Sigmoid colon (tissue), 7 donors: ENCODE results near the gene SMCHD1. TPM values are rescaled to one million over a fixed set of nuclear protein-coding genes. Genes with fewer than 3 reads are reported as not detected.

Source experiments
- DNase-seq: peaks from one replicate; pipeline ENCODE4 v3.0.0-alpha.2; 2019
- H3K27ac ChIP-seq, 4 donors: fragments of 200-600 bp; sonication (generic); one replicate each; pipeline ENCODE4 v1.5.1; 2016 to 2019; ENCODE audit warnings: mild to moderate bottlenecking in 1 of 4
- H3K27me3 ChIP-seq, 3 donors: fragments of 200-600 bp; sonication (generic); one replicate each; pipeline ENCODE4 v1.5.1; 2019; ENCODE audit warnings: mild to moderate bottlenecking in 1 of 3
- H3K36me3 ChIP-seq, 4 donors: fragments of 200-600 bp; sonication (generic); one replicate each; pipeline ENCODE4 v1.5.1; 2016 to 2019
- H3K4me1 ChIP-seq, 4 donors: fragments of 200-600 bp; sonication (generic); one replicate each; pipeline ENCODE4 v1.5.1; 2017 to 2019
- H3K4me3 ChIP-seq, 4 donors: fragments of 200-600 bp; sonication (generic); one replicate each; pipeline ENCODE4 v1.5.1; 2017 to 2019; ENCODE audit warnings: mild to moderate bottlenecking in 2 of 4, moderate library complexity in 1 of 4
- H3K9me3 ChIP-seq, 4 donors: fragments of 200-600 bp in 3 of 4; sonication (generic) in 3 of 4; one replicate each; pipeline versions ENCODE4 v1.5.1 to v1.6.1; 2013 to 2019
- CTCF ChIP-seq, 4 experiments: fragments of 450-650 bp in 3 of 4; fragments of 200-600 bp in 1 of 4; IDR thresholded peaks; one replicate each; pipeline ENCODE4 v1.5.1; 2016 to 2019; ENCODE audit warnings: antibody characterized with exemption in 4 of 4, mild to moderate bottlenecking in 3 of 4, moderate library complexity in 2 of 4
- EP300 ChIP-seq, 4 donors: sonication (generic); formaldehyde crosslinking; IDR thresholded peaks; one replicate each; pipeline ENCODE4 v1.6.1; 2017; ENCODE audit warnings: antibody characterized with exemption in 4 of 4
- POLR2A ChIP-seq, 2 donors: fragments of 450-650 bp; IDR thresholded peaks; one replicate each; pipeline ENCODE4 v1.6.1; 2016; ENCODE audit warnings: antibody characterized with exemption in 2 of 2, mild to moderate bottlenecking in 2 of 2, moderate library complexity in 2 of 2
- POLR2AphosphoS5 ChIP-seq, 4 donors: sonication (generic); formaldehyde crosslinking; IDR thresholded peaks; one replicate each; pipeline ENCODE4 v1.6.1; 2017; ENCODE audit warnings: antibody characterized with exemption in 4 of 4
- WGBS, 2 donors: extraction: QIAGEN DNeasy Blood & Tissue Kit; methylation state at CpG; one replicate each; pipeline ENCODE4 v1.1.7; 2013; 5-methylcytosine and 5-hydroxymethylcytosine counted together
- intact Hi-C: fragments of 100-400 bp; cut with DNase I; formaldehyde crosslinking; loops from one replicate; pipeline ENCODE4 v1.15.1; 2023
- polyA plus RNA-seq, 3 donors: library from polyadenylated mRNA; stranded (reverse); fragments of 200-250 nt; gene quantifications; one replicate each; pipeline ENCODE4 v1.2.3, GENCODE V29; 2013
- total RNA-seq, 4 donors: library from RNA; depleted of rRNA; stranded (reverse); fragments of >200 nt; gene quantifications; one replicate each; pipeline ENCODE4 v1.1.0, GENCODE V29; 2016
- donor health status: healthy with polysubstance abuse.
- donor health status: Bipolar disorder and iron deficiency.
- donor health status: healthy.

SMCHD1 gene
- total and polyA plus RNA-seq, 7 donors, result 14.8 to 101 (median 69.9) TPM

- WGBS, 2 donors, result 97 to 98% methylated on average over 2 of the region's 2 CpGs
- Histone ChIP-seq H3K27me3 (no peaks in the 10 kb centered on the region), H3K36me3 (peaks cover 6 to 66% (median 17%) of the 10 kb centered on the region in 4 donors), H3K9me3 (no peaks in the 10 kb centered on the region), H3K4me3 (no peak overlapping the region), H3K27ac (no peak overlapping the region), H3K4me1 (no peaks in the 10 kb centered on the region)
- TF ChIP-seq POLR2A (IDR thresholded peaks at IDR 0.05) (no peak), EP300 (IDR thresholded peaks at IDR 0.05) (no peak), POLR2AphosphoS5 (IDR thresholded peaks at IDR 0.05) (no peak), CTCF (IDR thresholded peaks at IDR 0.05) (no peak)
- no peak for DNase-seq
- intact Hi-C loops, result no loop called here
Measured at GRCh38 chr18:2792395-2792794, 136.9 kb downstream of the SMCHD1 start.

- Histone ChIP-seq H3K4me1 (no peaks in the 10 kb centered on the region), H3K4me3 (no peak overlapping the region), H3K36me3 (peaks cover 6 to 65% (median 16%) of the 10 kb centered on the region in 4 donors), H3K9me3 (no peaks in the 10 kb centered on the region), H3K27me3 (no peaks in the 10 kb centered on the region), H3K27ac (no peak overlapping the region)
- intact Hi-C loops, result no loop called here
- no peak for DNase-seq
- no peak for TF ChIP-seq POLR2AphosphoS5 (IDR thresholded peaks at IDR 0.05)
- TF ChIP-seq CTCF (IDR thresholded peaks at IDR 0.05), result no peak
- TF ChIP-seq POLR2A (IDR thresholded peaks at IDR 0.05), result no peak
- no peak for TF ChIP-seq EP300 (IDR thresholded peaks at IDR 0.05)
- WGBS, 2 donors, result 96 to 97% methylated on average over 9 of the region's 9 CpGs
Measured at GRCh38 chr18:2794159-2794558, 138.6 kb downstream of the SMCHD1 start.

- no peak for DNase-seq
- Histone ChIP-seq H3K4me3 (no peak overlapping the region), H3K36me3 (peaks cover 6 to 67% (median 13%) of the 10 kb centered on the region in 4 donors), H3K4me1 (no peaks in the 10 kb centered on the region), H3K27me3 (no peaks in the 10 kb centered on the region), H3K27ac (no peak overlapping the region), H3K9me3 (no peaks in the 10 kb centered on the region)
- 67 to 96% methylated on average over 1 of the region's 1 CpG for WGBS, 2 donors
- TF ChIP-seq POLR2A (IDR thresholded peaks at IDR 0.05), result no peak
- TF ChIP-seq POLR2AphosphoS5 (IDR thresholded peaks at IDR 0.05), result no peak
- TF ChIP-seq EP300 (IDR thresholded peaks at IDR 0.05), result no peak
- no peak for TF ChIP-seq CTCF (IDR thresholded peaks at IDR 0.05)
- intact Hi-C loops, result no loop called here
Measured at GRCh38 chr18:2797951-2798350, 142.4 kb downstream of the SMCHD1 start.

- no peak overlapping the region for H3K27ac ChIP-seq
- no peaks in the 10 kb centered on the region for H3K27me3 ChIP-seq
- H3K4me3 ChIP-seq, result no peak overlapping the region
- DNase-seq, result no peak
- 37 to 60% methylated on average over 2 of the region's 2 CpGs for WGBS, 2 donors
- H3K9me3 ChIP-seq, result no peaks in the 10 kb centered on the region
- H3K4me1 ChIP-seq, result no peaks in the 10 kb centered on the region
- TF ChIP-seq EP300 (IDR thresholded peaks at IDR 0.05) (no peak), POLR2AphosphoS5 (IDR thresholded peaks at IDR 0.05) (no peak), CTCF (IDR thresholded peaks at IDR 0.05) (no peak), POLR2A (IDR thresholded peaks at IDR 0.05) (no peak)
- intact Hi-C loops, result no loop called here
- H3K36me3 ChIP-seq, result peaks cover 6 to 76% (median 13%) of the 10 kb centered on the region in 4 donors
Measured at GRCh38 chr18:2799369-2799768, 143.8 kb downstream of the SMCHD1 start.
